ENCODE measurements around the gene GP5.

Gene GP5

GRCh38 chr3:194370753-194371152 lies 28.3 kb downstream of the GP5 start:
- no peaks in the 10 kb centered on the region for H3K9me3 ChIP-seq (ENCODE audit: low read depth, low read length)
- TF ChIP-seq EZH2 (IDR thresholded peaks at IDR 0.05): no peak
- TF ChIP-seq POLR2AphosphoS5 (IDR thresholded peaks at IDR 0.05; ENCODE audit: borderline replicate concordance, low read depth, low read length): no peak
- TF ChIP-seq FOXP2 (optimal IDR thresholded peaks at IDR 0.05; ENCODE audit: control extremely low read depth, extremely low read length, insufficient read depth): no peak
- H3K4me3 ChIP-seq: no peak overlapping the region
- H3K27ac ChIP-seq: no peak overlapping the region
- no peak overlapping the region for H3K9ac ChIP-seq (ENCODE audit: insufficient read length)
- H3K36me3 ChIP-seq (ENCODE audit: insufficient read depth, low read length): no peaks in the 10 kb centered on the region
- no peak for DNase-seq (ENCODE audit: low read depth, low spot score)

GRCh38 chr3:194369522-194370279 lies 29.4 kb downstream of the GP5 start, which contains the start of gene LRRC15:
Gene LRRC15 (minus strand): TSS chr3:194369743. CDS start chr3:194361043, 8,700 bp downstream.
- TF ChIP-seq FOXP2 (optimal IDR thresholded peaks at IDR 0.05; ENCODE audit: control extremely low read depth, extremely low read length, insufficient read depth) (no peak), EZH2 (IDR thresholded peaks at IDR 0.05) (no peak), POLR2AphosphoS5 (IDR thresholded peaks at IDR 0.05; ENCODE audit: borderline replicate concordance, low read depth, low read length) (no peak)
- Histone ChIP-seq H3K4me3 (no peak within 1 kb of the TSS), H3K9ac (ENCODE audit: insufficient read length) (no peak within 1 kb of the TSS), H3K9me3 (ENCODE audit: low read depth, low read length) (no peaks in the 10 kb centered on the region), H3K27ac (no peak within 1 kb of the TSS), H3K36me3 (ENCODE audit: insufficient read depth, low read length) (no peaks in the 10 kb centered on the region)
- no peak for DNase-seq (ENCODE audit: low read depth, low spot score)

DNA sequence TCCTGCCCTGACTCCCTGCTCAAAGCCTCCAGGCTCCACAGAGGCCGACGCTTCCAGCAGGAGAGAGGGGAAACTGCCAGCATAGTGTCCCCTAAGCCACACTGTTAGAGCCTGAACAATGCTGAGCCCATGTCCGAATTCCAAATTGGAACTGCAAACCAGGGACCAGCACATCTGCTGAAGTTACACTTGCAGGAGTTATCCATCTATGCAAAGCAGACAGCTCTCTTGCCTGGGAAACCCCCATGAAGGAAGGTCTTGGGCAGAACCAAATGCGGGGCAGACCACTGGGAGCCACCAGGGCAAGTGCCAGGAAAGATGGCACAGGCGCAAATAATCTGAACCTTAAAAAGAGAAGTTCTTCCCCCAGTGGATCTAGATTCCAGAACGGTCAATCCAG lies 30.1 kb downstream of the GP5 start:
- no peak overlapping the region for H3K9ac ChIP-seq (ENCODE audit: insufficient read length)
- TF ChIP-seq EZH2 (IDR thresholded peaks at IDR 0.05): no peak
- no peak for TF ChIP-seq FOXP2 (optimal IDR thresholded peaks at IDR 0.05; ENCODE audit: control extremely low read depth, extremely low read length, insufficient read depth)
- TF ChIP-seq POLR2AphosphoS5 (IDR thresholded peaks at IDR 0.05; ENCODE audit: borderline replicate concordance, low read depth, low read length): no peak
- H3K27ac ChIP-seq: no peak overlapping the region
- DNase-seq (ENCODE audit: low read depth, low spot score): no peak
- no peaks in the 10 kb centered on the region for H3K36me3 ChIP-seq (ENCODE audit: insufficient read depth, low read length)
- H3K4me3 ChIP-seq: no peak overlapping the region
- H3K9me3 ChIP-seq (ENCODE audit: low read depth, low read length): no peaks in the 10 kb centered on the region

DNA sequence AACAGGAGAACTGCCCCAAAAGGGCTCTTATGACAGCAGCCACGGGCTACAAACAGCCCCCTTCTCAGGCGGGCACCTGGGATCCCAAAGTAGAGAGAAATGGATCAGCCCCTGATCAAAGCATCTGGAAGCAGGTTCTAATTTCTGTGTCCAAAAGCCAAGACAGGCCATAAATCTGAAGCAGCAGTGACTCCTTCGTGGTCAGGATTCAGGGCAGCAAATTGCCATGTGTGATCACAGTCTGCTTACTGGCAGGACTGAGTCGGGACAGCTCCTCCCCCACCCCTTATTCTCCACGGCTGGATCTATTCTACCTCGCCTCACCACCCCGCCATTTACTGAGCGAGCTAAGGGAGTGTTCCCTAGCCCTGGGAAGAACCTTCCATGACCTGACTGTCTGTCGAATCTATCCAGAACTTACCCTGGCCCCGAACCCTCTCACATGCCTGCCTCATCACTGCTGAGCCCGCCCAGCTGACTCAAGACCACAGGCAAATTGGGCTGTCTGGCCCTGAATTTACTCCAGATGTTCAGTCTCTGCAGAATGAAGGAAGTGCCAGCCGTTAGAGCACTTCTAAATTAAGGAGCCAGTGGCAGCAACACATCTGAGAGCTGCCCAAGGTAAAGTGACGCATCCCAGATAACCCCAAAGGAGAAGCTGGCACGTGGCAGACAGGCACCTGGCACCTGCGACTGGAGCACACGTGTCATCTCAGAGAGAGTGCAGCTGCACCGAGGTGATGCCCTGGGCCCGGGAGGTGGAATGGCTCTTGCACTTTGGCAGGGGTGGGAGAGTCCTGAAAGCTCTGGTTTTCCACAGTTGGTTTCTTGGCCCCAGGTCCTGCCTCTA lies 30.8 kb downstream of the GP5 start:
- TF ChIP-seq FOXP2 (optimal IDR thresholded peaks at IDR 0.05; ENCODE audit: control extremely low read depth, extremely low read length, insufficient read depth): no peak
- H3K4me3 ChIP-seq: no peak overlapping the region
- H3K9ac ChIP-seq (ENCODE audit: insufficient read length): no peak overlapping the region
- no peaks in the 10 kb centered on the region for H3K36me3 ChIP-seq (ENCODE audit: insufficient read depth, low read length)
- H3K9me3 ChIP-seq (ENCODE audit: low read depth, low read length): no peaks in the 10 kb centered on the region
- no peak for DNase-seq (ENCODE audit: low read depth, low spot score)
- no peak overlapping the region for H3K27ac ChIP-seq

- Histone ChIP-seq H3K9me3 (ENCODE audit: low read depth, low read length) (no peaks in the 10 kb centered on the region), H3K4me3 (no peak overlapping the region), H3K36me3 (ENCODE audit: insufficient read depth, low read length) (no peaks in the 10 kb centered on the region), H3K27ac (no peak overlapping the region), H3K9ac (ENCODE audit: insufficient read length) (no peak overlapping the region)
- DNase-seq (ENCODE audit: low read depth, low spot score): no peak
- TF ChIP-seq EZH2 (IDR thresholded peaks at IDR 0.05): no peak
- no peak for TF ChIP-seq FOXP2 (optimal IDR thresholded peaks at IDR 0.05; ENCODE audit: control extremely low read depth, extremely low read length, insufficient read depth)
- no peak for TF ChIP-seq POLR2AphosphoS5 (IDR thresholded peaks at IDR 0.05; ENCODE audit: borderline replicate concordance, low read depth, low read length)
Measured at GRCh38 chr3:194365978-194366490, 33.0 kb downstream of the GP5 start.

- DNase-seq (ENCODE audit: low read depth, low spot score): no peak
- Histone ChIP-seq H3K9ac (ENCODE audit: insufficient read length) (no peak overlapping the region), H3K27ac (no peak overlapping the region), H3K9me3 (ENCODE audit: low read depth, low read length) (no peaks in the 10 kb centered on the region), H3K36me3 (ENCODE audit: insufficient read depth, low read length) (no peaks in the 10 kb centered on the region), H3K4me3 (no peak overlapping the region)
- no peak for TF ChIP-seq FOXP2 (optimal IDR thresholded peaks at IDR 0.05; ENCODE audit: control extremely low read depth, extremely low read length, insufficient read depth)
- no peak for TF ChIP-seq POLR2AphosphoS5 (IDR thresholded peaks at IDR 0.05; ENCODE audit: borderline replicate concordance, low read depth, low read length)
- TF ChIP-seq EZH2 (IDR thresholded peaks at IDR 0.05): no peak
Measured at GRCh38 chr3:194365526-194365925, 33.5 kb downstream of the GP5 start.

- no peak overlapping the region for H3K9ac ChIP-seq (ENCODE audit: insufficient read length)
- TF ChIP-seq EZH2 (IDR thresholded peaks at IDR 0.05): no peak
- TF ChIP-seq POLR2AphosphoS5 (IDR thresholded peaks at IDR 0.05; ENCODE audit: borderline replicate concordance, low read depth, low read length): no peak
- TF ChIP-seq FOXP2 (optimal IDR thresholded peaks at IDR 0.05; ENCODE audit: control extremely low read depth, extremely low read length, insufficient read depth): no peak
- no peaks in the 10 kb centered on the region for H3K36me3 ChIP-seq (ENCODE audit: insufficient read depth, low read length)
- no peak for DNase-seq (ENCODE audit: low read depth, low spot score)
- no peaks in the 10 kb centered on the region for H3K9me3 ChIP-seq (ENCODE audit: low read depth, low read length)
- H3K4me3 ChIP-seq: no peak overlapping the region
- no peak overlapping the region for H3K27ac ChIP-seq
Measured at GRCh38 chr3:194364652-194365434, 34.2 kb downstream of the GP5 start.

GRCh38 chr3:194364314-194364651 lies 34.8 kb downstream of the GP5 start:
- no peak overlapping the region for H3K9ac ChIP-seq (ENCODE audit: insufficient read length)

More at GRCh38 chr3:194364314-194364651, 34.8 kb downstream of the GP5 start:
- H3K4me3 ChIP-seq: no peak overlapping the region
- no peaks in the 10 kb centered on the region for H3K9me3 ChIP-seq (ENCODE audit: low read depth, low read length)
- H3K27ac ChIP-seq: no peak overlapping the region
- H3K36me3 ChIP-seq (ENCODE audit: insufficient read depth, low read length): no peaks in the 10 kb centered on the region
- no peak for DNase-seq (ENCODE audit: low read depth, low spot score)
- no peak for TF ChIP-seq FOXP2 (optimal IDR thresholded peaks at IDR 0.05; ENCODE audit: control extremely low read depth, extremely low read length, insufficient read depth)
- no peak for TF ChIP-seq POLR2AphosphoS5 (IDR thresholded peaks at IDR 0.05; ENCODE audit: borderline replicate concordance, low read depth, low read length)
- TF ChIP-seq EZH2 (IDR thresholded peaks at IDR 0.05): no peak

All from SK-N-MC (cell line).